Measurements from ENCODE around the gene TMC7.

- TF ChIP-seq POLR2A (IDR thresholded peaks at IDR 0.05) = no peak
- TF ChIP-seq, protein P1, sequence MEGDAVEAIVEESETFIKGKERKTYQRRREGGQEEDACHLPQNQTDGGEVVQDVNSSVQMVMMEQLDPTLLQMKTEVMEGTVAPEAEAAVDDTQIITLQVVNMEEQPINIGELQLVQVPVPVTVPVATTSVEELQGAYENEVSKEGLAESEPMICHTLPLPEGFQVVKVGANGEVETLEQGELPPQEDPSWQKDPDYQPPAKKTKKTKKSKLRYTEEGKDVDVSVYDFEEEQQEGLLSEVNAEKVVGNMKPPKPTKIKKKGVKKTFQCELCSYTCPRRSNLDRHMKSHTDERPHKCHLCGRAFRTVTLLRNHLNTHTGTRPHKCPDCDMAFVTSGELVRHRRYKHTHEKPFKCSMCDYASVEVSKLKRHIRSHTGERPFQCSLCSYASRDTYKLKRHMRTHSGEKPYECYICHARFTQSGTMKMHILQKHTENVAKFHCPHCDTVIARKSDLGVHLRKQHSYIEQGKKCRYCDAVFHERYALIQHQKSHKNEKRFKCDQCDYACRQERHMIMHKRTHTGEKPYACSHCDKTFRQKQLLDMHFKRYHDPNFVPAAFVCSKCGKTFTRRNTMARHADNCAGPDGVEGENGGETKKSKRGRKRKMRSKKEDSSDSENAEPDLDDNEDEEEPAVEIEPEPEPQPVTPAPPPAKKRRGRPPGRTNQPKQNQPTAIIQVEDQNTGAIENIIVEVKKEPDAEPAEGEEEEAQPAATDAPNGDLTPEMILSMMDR (IDR thresholded peaks at IDR 0.05) = no peak
Observed at GRCh38 chr16:18958621-18959029, 25.1 kb upstream of the TMC7 start.

Data from testis (tissue), 2 donors.